ENCODE results near the gene KLRC2. TPM values are rescaled to one million over a fixed set of nuclear protein-coding genes. Genes with fewer than 3 reads are reported as not detected.

Gene KLRC2
- total and polyA plus RNA-seq, 2 of the 4 experiments (the other 2 are of a cell fraction), result not detected

DNA sequence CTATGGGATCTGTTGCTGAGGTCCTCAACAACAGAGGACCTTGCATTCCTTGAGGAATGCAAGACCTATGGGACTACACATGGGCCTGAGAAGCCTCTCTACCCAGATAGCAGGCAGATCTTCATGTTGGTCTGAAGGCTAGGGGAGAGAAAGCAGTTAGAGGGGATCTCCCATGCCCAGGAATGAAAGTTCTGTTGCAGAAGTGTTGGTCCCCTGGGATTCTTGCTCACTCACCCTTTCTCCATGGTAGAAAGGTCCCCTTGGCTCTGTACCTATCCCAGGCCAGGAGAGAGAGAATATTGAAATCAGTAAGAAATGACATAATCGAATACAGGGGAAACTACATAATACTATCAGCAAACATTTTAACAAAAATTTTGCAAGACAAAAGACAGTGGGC, 33.9 kb upstream of the KLRC2 start:
- dilution Hi-C loops (cut with HindIII; ENCODE audit: low sequenced_read_pairs, unreplicated experiment), result no loop called here
- WGBS, 2 experiments (ENCODE audit: extremely low coverage in 2 of 2, insufficient read length in 1 of 2), result no CpG with 5 or more reads among the region's 1 CpG
- no peak overlapping the region for H4K91ac ChIP-seq (ENCODE audit: insufficient read depth, low read depth, low read length)
- H2BK20ac ChIP-seq (ENCODE audit: low read depth, low read length), result no peak overlapping the region
- H3K4me1 ChIP-seq (ENCODE audit: control insufficient read depth, insufficient read depth, low read length), result no peaks in the 10 kb centered on the region
- no peak for ATAC-seq (ENCODE audit: low read depth)
- H2BK120ac ChIP-seq (ENCODE audit: low read depth, low read length), result no peak overlapping the region
- CTCF ChIA-PET, result no interaction called here
- H3K36me3 ChIP-seq (ENCODE audit: control insufficient read depth, insufficient read depth, low read length), result no peaks in the 10 kb centered on the region
- no peak overlapping the region for H3K9ac ChIP-seq (ENCODE audit: low read depth, low read length)
- intact Hi-C loops (cut with micrococcal nuclease), result no loop called here
- no peak overlapping the region for H3K27ac ChIP-seq (ENCODE audit: insufficient read depth, low read length)
- in situ Hi-C loops (cut with MboI; ENCODE audit: low sequenced_read_pairs), result no loop called here
- no peaks in the 10 kb centered on the region for H3K9me1 ChIP-seq (ENCODE audit: insufficient read depth, low read length)
- no peak overlapping the region for H3K56ac ChIP-seq (ENCODE audit: extremely low read depth, insufficient read depth, low read length)
- H3K9me3 ChIP-seq (ENCODE audit: control insufficient read depth, insufficient read depth, low read length), result no peaks in the 10 kb centered on the region
- H3K18ac ChIP-seq (ENCODE audit: low read depth, low read length), result no peak overlapping the region
- no peak overlapping the region for H4K5ac ChIP-seq (ENCODE audit: low read depth, low read length)
- H2BK5ac ChIP-seq (ENCODE audit: low read depth, low read length, poor library complexity, severe bottlenecking), result no peak overlapping the region
- DNase-seq, result no peak
- no peak for TF ChIP-seq RFX5 (IDR thresholded peaks at IDR 0.05; ENCODE audit: low read depth, low read length)
- TF ChIP-seq MAFK (IDR thresholded peaks at IDR 0.05; ENCODE audit: low read depth, low read length), result no peak
- no peak for TF ChIP-seq POLR2A (IDR thresholded peaks at IDR 0.05; ENCODE audit: low read depth, low read length)
- no peak for TF ChIP-seq RAD21 (IDR thresholded peaks at IDR 0.05; ENCODE audit: low read length)
- TF ChIP-seq MXI1 (IDR thresholded peaks at IDR 0.05; ENCODE audit: borderline replicate concordance, low read depth, low read length), result no peak
- no peak for TF ChIP-seq FOS (IDR thresholded peaks at IDR 0.05; ENCODE audit: low read depth, low read length)
- TF ChIP-seq BHLHE40 (IDR thresholded peaks at IDR 0.05; ENCODE audit: low read depth, low read length), result no peak
- TF ChIP-seq CHD1 (IDR thresholded peaks at IDR 0.05; ENCODE audit: low read depth, low read length), result no peak
- TF ChIP-seq, protein P1, sequence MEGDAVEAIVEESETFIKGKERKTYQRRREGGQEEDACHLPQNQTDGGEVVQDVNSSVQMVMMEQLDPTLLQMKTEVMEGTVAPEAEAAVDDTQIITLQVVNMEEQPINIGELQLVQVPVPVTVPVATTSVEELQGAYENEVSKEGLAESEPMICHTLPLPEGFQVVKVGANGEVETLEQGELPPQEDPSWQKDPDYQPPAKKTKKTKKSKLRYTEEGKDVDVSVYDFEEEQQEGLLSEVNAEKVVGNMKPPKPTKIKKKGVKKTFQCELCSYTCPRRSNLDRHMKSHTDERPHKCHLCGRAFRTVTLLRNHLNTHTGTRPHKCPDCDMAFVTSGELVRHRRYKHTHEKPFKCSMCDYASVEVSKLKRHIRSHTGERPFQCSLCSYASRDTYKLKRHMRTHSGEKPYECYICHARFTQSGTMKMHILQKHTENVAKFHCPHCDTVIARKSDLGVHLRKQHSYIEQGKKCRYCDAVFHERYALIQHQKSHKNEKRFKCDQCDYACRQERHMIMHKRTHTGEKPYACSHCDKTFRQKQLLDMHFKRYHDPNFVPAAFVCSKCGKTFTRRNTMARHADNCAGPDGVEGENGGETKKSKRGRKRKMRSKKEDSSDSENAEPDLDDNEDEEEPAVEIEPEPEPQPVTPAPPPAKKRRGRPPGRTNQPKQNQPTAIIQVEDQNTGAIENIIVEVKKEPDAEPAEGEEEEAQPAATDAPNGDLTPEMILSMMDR (conservative IDR thresholded peaks at IDR 0.05; ENCODE audit: low read depth, low read length), result no peak
- TF ChIP-seq NFE2L2 (IDR thresholded peaks at IDR 0.05; ENCODE audit: low read depth, low read length), result no peak
- no peak for TF ChIP-seq RCOR1 (IDR thresholded peaks at IDR 0.05; ENCODE audit: insufficient replicate concordance, low read length)
- TF ChIP-seq CEBPB (IDR thresholded peaks at IDR 0.05; ENCODE audit: low read depth, low read length), result no peak
- no peak for TF ChIP-seq ELK1 (IDR thresholded peaks at IDR 0.05; ENCODE audit: borderline replicate concordance, low read depth, low read length)
- H3K4ac ChIP-seq (ENCODE audit: low read depth, low read length), result no peak overlapping the region
- no peak overlapping the region for H3K14ac ChIP-seq (replicated peaks; ENCODE audit: low read depth, low read length)
- BruUV-seq (replicated peaks), result no TSS peak
- H2AK5ac ChIP-seq (ENCODE audit: low read depth, low read length), result no peak overlapping the region
- no peak overlapping the region for H2BK15ac ChIP-seq (ENCODE audit: low read depth, low read length)
- POLR2A ChIA-PET (ENCODE audit: unreplicated experiment), result no interaction called here
- no peak overlapping the region for H2AFZ ChIP-seq (replicated peaks; ENCODE audit: low read length, poor library complexity)
- H3K79me1 ChIP-seq (ENCODE audit: low read depth in 1 of 2, low read length in 2 of 2), result no peaks in the 10 kb centered on the region
- H3K27me3 ChIP-seq (ENCODE audit: control insufficient read depth, insufficient read depth, low read length), result no peaks in the 10 kb centered on the region
- no peak overlapping the region for H3K23ac ChIP-seq (ENCODE audit: low read depth, low read length)
- no peak overlapping the region for H4K8ac ChIP-seq (ENCODE audit: low read depth in 2 of 2, low read length in 2 of 2)
- no peak overlapping the region for H3K4me2 ChIP-seq (ENCODE audit: low read depth, low read length)
- no peak overlapping the region for H2AK9ac ChIP-seq (replicated peaks; ENCODE audit: low read depth, low read length, poor library complexity)
- H4K20me1 ChIP-seq (ENCODE audit: insufficient read depth, low read length), result no peaks in the 10 kb centered on the region
- no peak overlapping the region for H3K4me3 ChIP-seq (ENCODE audit: insufficient read depth, low read depth, low read length)

Measured in IMR-90 (cell line).